HCT116 (cell line): ENCODE results near the gene NNT.

Source experiments
- EGR1 ChIP-seq: IDR thresholded peaks from 2 replicates; pipeline ENCODE4 v1.6.1; 2012; ENCODE audit warnings: low read depth
- ELF1 ChIP-seq: IDR thresholded peaks from 2 replicates; pipeline ENCODE4 v1.6.1; 2012; ENCODE audit warnings: low read depth, borderline replicate concordance
- EZH2 ChIP-seq: fragments of 200-600 bp; sonication (generic); IDR thresholded peaks from 2 replicates; pipeline ENCODE4 v1.6.1; 2017; ENCODE audit warnings: antibody characterized with exemption, mixed run types
- POLR2A ChIP-seq: IDR thresholded peaks from 2 replicates; pipeline ENCODE4 v1.7.0; 2011; ENCODE audit warnings: borderline replicate concordance; ENCODE audit not compliant: insufficient read depth, insufficient read length; ENCODE audit errors: extremely low read depth
- RAD21 ChIP-seq: IDR thresholded peaks from 2 replicates; pipeline ENCODE4 v1.6.1; 2012; ENCODE audit warnings: low read depth, mild to moderate bottlenecking
- TF ChIP-seq, protein P1 (sequence below), 3 experiments: fragments of 200-600 bp in 1 of 3; sonication (generic) in 1 of 3; IDR thresholded peaks in 2 of 3; conservative IDR thresholded peaks in 1 of 3; 2 replicates each; pipeline ENCODE4 v1.5.1; 2012 to 2017; ENCODE audit warnings: low read depth in 2 of 3, low read length in 2 of 3, antibody characterized with exemption in 1 of 3, borderline replicate concordance in 1 of 3, control low read depth in 1 of 3, mild to moderate bottlenecking in 1 of 3, mixed read lengths in 1 of 3, mixed run types in 1 of 3, moderate library complexity in 1 of 3; ENCODE audit not compliant: insufficient read depth in 1 of 3

DNA sequence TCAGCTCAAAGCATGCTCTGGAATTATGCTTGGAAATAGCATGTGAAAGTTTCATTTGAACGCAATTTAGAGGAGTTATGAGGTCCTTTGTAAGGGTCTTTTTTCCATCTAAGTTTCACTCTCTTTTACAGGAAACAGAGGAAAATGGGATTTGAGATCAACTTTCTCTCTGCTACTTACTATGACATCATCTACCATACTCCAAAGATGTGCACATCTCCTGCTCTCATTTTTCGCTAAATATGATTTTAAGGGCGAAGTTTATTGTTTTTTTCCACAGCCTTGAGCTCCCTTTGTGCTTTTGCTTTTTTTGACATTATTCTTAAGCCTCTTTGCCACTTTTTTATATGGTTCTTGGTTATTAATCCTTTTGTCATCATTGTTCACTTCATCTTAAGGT lies 125.6 kb downstream of the NNT start:
- no peak for TF ChIP-seq ELF1
- TF ChIP-seq EGR1: no peak
- TF ChIP-seq EZH2: no peak
- TF ChIP-seq POLR2A: no peak
- TF ChIP-seq, protein P1, sequence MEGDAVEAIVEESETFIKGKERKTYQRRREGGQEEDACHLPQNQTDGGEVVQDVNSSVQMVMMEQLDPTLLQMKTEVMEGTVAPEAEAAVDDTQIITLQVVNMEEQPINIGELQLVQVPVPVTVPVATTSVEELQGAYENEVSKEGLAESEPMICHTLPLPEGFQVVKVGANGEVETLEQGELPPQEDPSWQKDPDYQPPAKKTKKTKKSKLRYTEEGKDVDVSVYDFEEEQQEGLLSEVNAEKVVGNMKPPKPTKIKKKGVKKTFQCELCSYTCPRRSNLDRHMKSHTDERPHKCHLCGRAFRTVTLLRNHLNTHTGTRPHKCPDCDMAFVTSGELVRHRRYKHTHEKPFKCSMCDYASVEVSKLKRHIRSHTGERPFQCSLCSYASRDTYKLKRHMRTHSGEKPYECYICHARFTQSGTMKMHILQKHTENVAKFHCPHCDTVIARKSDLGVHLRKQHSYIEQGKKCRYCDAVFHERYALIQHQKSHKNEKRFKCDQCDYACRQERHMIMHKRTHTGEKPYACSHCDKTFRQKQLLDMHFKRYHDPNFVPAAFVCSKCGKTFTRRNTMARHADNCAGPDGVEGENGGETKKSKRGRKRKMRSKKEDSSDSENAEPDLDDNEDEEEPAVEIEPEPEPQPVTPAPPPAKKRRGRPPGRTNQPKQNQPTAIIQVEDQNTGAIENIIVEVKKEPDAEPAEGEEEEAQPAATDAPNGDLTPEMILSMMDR (IDR thresholded peaks at IDR 0.05 in 2 of 3, conservative IDR thresholded peaks at IDR 0.05 in 1 of 3; ENCODE audit: borderline replicate concordance in 1 of 3, insufficient read depth in 1 of 3, low read depth in 2 of 3, low read length in 2 of 3): no peak
- no peak for TF ChIP-seq RAD21
